GM23338 (cell line): Measurements from ENCODE around the gene EIF3A. TPM values are rescaled to one million over a fixed set of nuclear protein-coding genes. Genes with fewer than 3 reads are reported as not detected.

Source experiments
- ATAC-seq: fragments of 200-7000 bp; cut with Tn5 transposase; 3 replicates; pipeline ENCODE4 v1.9.1; 2020
- DNase-seq: peaks from one replicate; pipeline ENCODE4 v3.0.0-alpha.2; 2015; ENCODE audit warnings: low spot score
- H2AFZ ChIP-seq: fragments of 200-600 bp; sonication (generic); 2 replicates; pipeline ENCODE4 v1.8.0; 2016; ENCODE audit warnings: antibody characterized with exemption, mild to moderate bottlenecking, moderate library complexity
- H3F3A ChIP-seq: fragments of 200-600 bp; sonication (generic); replicated peaks from 2 replicates; pipeline ENCODE4 v1.8.0; 2017; ENCODE audit warnings: antibody characterized with exemption, mixed run types, low read depth
- H3K27ac ChIP-seq: fragments of 200-600 bp; sonication (generic); 2 replicates; pipeline ENCODE4 v1.6.1; 2016; ENCODE audit warnings: low read depth
- H3K27me3 ChIP-seq: fragments of 200-600 bp; sonication (generic); 2 replicates; pipeline ENCODE4 v1.8.0; 2016; ENCODE audit warnings: mild to moderate bottlenecking, mixed run types, moderate library complexity; ENCODE audit not compliant: insufficient read depth
- H3K36me3 ChIP-seq: fragments of 200-600 bp; sonication (generic); 2 replicates; pipeline ENCODE4 v1.8.0; 2016; ENCODE audit warnings: mild to moderate bottlenecking; ENCODE audit not compliant: insufficient read depth
- H3K4me1 ChIP-seq: fragments of 200-600 bp; sonication (generic); 2 replicates; pipeline ENCODE4 v1.8.0; 2016; ENCODE audit warnings: mild to moderate bottlenecking, moderate library complexity; ENCODE audit not compliant: insufficient read depth
- H3K4me2 ChIP-seq: fragments of 200-600 bp; sonication (generic); 2 replicates; pipeline ENCODE4 v1.7.1; 2017; ENCODE audit warnings: mixed run types
- H3K4me3 ChIP-seq: fragments of 200-600 bp; sonication (generic); 2 replicates; pipeline ENCODE4 v1.6.1; 2016; ENCODE audit warnings: mixed run types
- H3K79me2 ChIP-seq: fragments of 200-600 bp; sonication (generic); replicated peaks from 2 replicates; pipeline ENCODE4 v1.8.0; 2017; ENCODE audit warnings: mild to moderate bottlenecking; ENCODE audit not compliant: insufficient read depth
- H3K9me2 ChIP-seq: fragments of 200-600 bp; sonication (generic); 2 replicates; pipeline ENCODE4 v1.8.0; 2017; ENCODE audit not compliant: insufficient read depth
- H4K20me1 ChIP-seq: fragments of 200-600 bp; sonication (generic); replicated peaks from 2 replicates; pipeline ENCODE4 v1.8.0; 2017; ENCODE audit warnings: mild to moderate bottlenecking; ENCODE audit not compliant: insufficient read depth
- H3K27ac Mint-ChIP-seq: 2 replicates; pipeline ENCODE4 v1.8.0; 2020; ENCODE audit warnings: inconsistent platforms, mild to moderate bottlenecking, moderate library complexity, mixed read lengths
- H3K27me3 Mint-ChIP-seq: 3 replicates; pipeline ENCODE4 v1.8.0; 2022; ENCODE audit warnings: low read depth, mild to moderate bottlenecking, moderate library complexity, mixed read lengths, inconsistent platforms; ENCODE audit not compliant: insufficient read depth, poor library complexity
- H3K36me3 Mint-ChIP-seq: 3 replicates; pipeline ENCODE4 v1.8.0; 2021; ENCODE audit warnings: low read depth, mild to moderate bottlenecking, inconsistent platforms, moderate library complexity, mixed read lengths
- H3K4me1 Mint-ChIP-seq: 3 replicates; pipeline ENCODE4 v1.8.0; 2020; ENCODE audit warnings: mild to moderate bottlenecking, inconsistent platforms, mixed read lengths
- H3K4me3 Mint-ChIP-seq: 3 replicates; pipeline ENCODE4 v1.8.0; 2021; ENCODE audit warnings: moderate library complexity, mild to moderate bottlenecking, inconsistent platforms, mixed read lengths
- H3K9me3 Mint-ChIP-seq: 3 replicates; pipeline ENCODE4 v1.8.0; 2020; ENCODE audit warnings: moderate library complexity, mild to moderate bottlenecking, inconsistent platforms, mixed read lengths
- CREB1 ChIP-seq: fragments of 250-450 bp; sonication (Bioruptor Pico); IDR thresholded peaks from 2 replicates; pipeline ENCODE4 v1.5.0; 2020; ENCODE audit warnings: low read depth, mild to moderate bottlenecking, moderate library complexity
- EZH2 ChIP-seq: fragments of 200-600 bp; sonication (generic); IDR thresholded peaks from one replicate; pipeline ENCODE4 v1.8.0; 2017; ENCODE audit warnings: antibody characterized with exemption, mild to moderate bottlenecking, low read depth; ENCODE audit not compliant: unreplicated experiment
- EZH2phosphoT487 ChIP-seq: fragments of 200-600 bp; sonication (generic); IDR thresholded peaks from one replicate; pipeline ENCODE4 v1.8.1; 2018; ENCODE audit warnings: antibody characterized with exemption; ENCODE audit not compliant: unreplicated experiment
- JUNB ChIP-seq: IDR thresholded peaks from one replicate; pipeline ENCODE4 v1.6.1; 2016; ENCODE audit warnings: antibody characterized with exemption; ENCODE audit not compliant: unreplicated experiment
- NANOG ChIP-seq: IDR thresholded peaks from 2 replicates; pipeline ENCODE4 v1.6.1; 2016; ENCODE audit warnings: antibody characterized with exemption, borderline replicate concordance
- POLR2AphosphoS5 ChIP-seq: IDR thresholded peaks from 2 replicates; pipeline ENCODE4 v1.6.1; 2016; ENCODE audit warnings: antibody characterized with exemption, low read depth
- STAT1 ChIP-seq: IDR thresholded peaks from one replicate; pipeline ENCODE4 v1.6.1; 2016; ENCODE audit warnings: antibody characterized with exemption; ENCODE audit not compliant: unreplicated experiment
- ZNF114 ChIP-seq: fragments of 250-450 bp; sonication (Bioruptor Pico); IDR thresholded peaks from 2 replicates; pipeline ENCODE4 v1.5.0; 2020; ENCODE audit warnings: mild to moderate bottlenecking, moderate library complexity
- ZNF331 ChIP-seq: fragments of 250-450 bp; sonication (Bioruptor Pico); IDR thresholded peaks from 2 replicates; pipeline ENCODE4 v1.5.0; 2020; ENCODE audit warnings: low read depth, mild to moderate bottlenecking, moderate library complexity
- polyA plus RNA-seq: library from polyadenylated mRNA; unstranded; fragments of >200 nt; fragmentation: Nextera tagmentation; extraction: Ambion mirVana; gene quantifications from 2 replicates; pipeline ENCODE4 v1.2.1, GENCODE V29; 2016
- total RNA-seq: library from RNA; depleted of rRNA; stranded (reverse); fragments of >200 nt; shearing (Covaris generic); gene quantifications from 2 replicates; pipeline ENCODE4 v1.2.3, GENCODE V29; 2014
- TF ChIP-seq, protein P1 (sequence below), 2 experiments: fragments of 200-600 bp in 1 of 2; sonication (generic) in 1 of 2; conservative IDR thresholded peaks; 2 replicates each; pipeline versions ENCODE4 v1.5.1 to v1.6.1; 2016 to 2017; ENCODE audit warnings: antibody characterized with exemption in 2 of 2, low read depth in 2 of 2, mild to moderate bottlenecking in 2 of 2, moderate library complexity in 1 of 2
- TF ChIP-seq, protein P2 (sequence below): IDR thresholded peaks from one replicate; pipeline ENCODE4 v1.6.1; 2018; ENCODE audit warnings: antibody characterized with exemption; ENCODE audit not compliant: unreplicated experiment
- TF ChIP-seq, protein P3 (sequence below): IDR thresholded peaks from 2 replicates; pipeline ENCODE4 v1.6.1; 2016; ENCODE audit warnings: antibody characterized with exemption
- TF ChIP-seq, protein P4 (sequence below): fragments of 250-450 bp; sonication (Bioruptor Pico); IDR thresholded peaks from 2 replicates; pipeline ENCODE4 v1.5.0; 2020; ENCODE audit warnings: mild to moderate bottlenecking, moderate library complexity

The EIF3A gene
- total and polyA plus RNA-seq, 2 experiments from 2014 or later, result 152 to 170 TPM

DNA sequence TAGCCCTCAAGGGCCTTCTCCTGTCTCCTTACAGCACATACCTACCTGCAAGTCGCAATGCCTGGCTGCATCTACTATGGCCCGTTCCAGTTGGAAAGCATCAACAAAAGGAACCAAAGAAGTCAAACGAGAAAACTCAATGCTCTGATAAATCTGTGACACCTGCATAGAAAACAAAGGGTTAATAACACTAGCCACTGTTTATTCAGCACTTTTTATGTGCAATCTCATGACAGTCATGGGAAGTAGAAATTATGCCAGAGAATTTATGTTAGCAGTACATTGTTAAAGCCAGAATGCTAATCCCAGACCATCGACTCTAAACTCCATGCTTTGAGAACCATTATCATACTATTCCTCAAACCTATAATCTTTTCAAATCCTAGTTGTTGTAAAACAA lies 21.1 kb downstream of the EIF3A start:
- H4K20me1 ChIP-seq, result peaks cover 49% of the 10 kb centered on the region

More for the DNA sequence above, 21.1 kb downstream of the EIF3A start:
- no peak overlapping the region for H3K27ac Mint-ChIP-seq
- ATAC-seq (no peak), DNase-seq (no peak)
- Histone ChIP-seq H3K4me2 (no peak overlapping the region), H3K4me3 (no peak overlapping the region), H3K27me3 (no peaks in the 10 kb centered on the region), H3K36me3 (peaks cover 98% of the 10 kb centered on the region), H3K4me1 (no peaks in the 10 kb centered on the region), H3F3A (peaks cover 13% of the 10 kb centered on the region; the same call in 1 of the 2 replicates), H3K27ac (no peak overlapping the region), H3K9me2 (no peaks in the 10 kb centered on the region), H2AFZ (no peak overlapping the region), H3K79me2 (peaks cover 99% of the 10 kb centered on the region)
- H3K27me3 Mint-ChIP-seq, result peaks cover 3% of the 10 kb centered on the region
- no peaks in the 10 kb centered on the region for H3K4me1 Mint-ChIP-seq
- H3K9me3 Mint-ChIP-seq, result no peaks in the 10 kb centered on the region
- H3K36me3 Mint-ChIP-seq, result peaks cover 98% of the 10 kb centered on the region
- TF ChIP-seq ZNF114 (CRISPR knock-in tag) (no peak), CREB1 (CRISPR knock-in tag) (no peak), NANOG (no peak), STAT1 (no peak), POLR2AphosphoS5 (no peak), JUNB (no peak), EZH2phosphoT487 (no peak), EZH2 (no peak), ZNF331 (CRISPR knock-in tag) (no peak)
- TF ChIP-seq, protein P1, sequence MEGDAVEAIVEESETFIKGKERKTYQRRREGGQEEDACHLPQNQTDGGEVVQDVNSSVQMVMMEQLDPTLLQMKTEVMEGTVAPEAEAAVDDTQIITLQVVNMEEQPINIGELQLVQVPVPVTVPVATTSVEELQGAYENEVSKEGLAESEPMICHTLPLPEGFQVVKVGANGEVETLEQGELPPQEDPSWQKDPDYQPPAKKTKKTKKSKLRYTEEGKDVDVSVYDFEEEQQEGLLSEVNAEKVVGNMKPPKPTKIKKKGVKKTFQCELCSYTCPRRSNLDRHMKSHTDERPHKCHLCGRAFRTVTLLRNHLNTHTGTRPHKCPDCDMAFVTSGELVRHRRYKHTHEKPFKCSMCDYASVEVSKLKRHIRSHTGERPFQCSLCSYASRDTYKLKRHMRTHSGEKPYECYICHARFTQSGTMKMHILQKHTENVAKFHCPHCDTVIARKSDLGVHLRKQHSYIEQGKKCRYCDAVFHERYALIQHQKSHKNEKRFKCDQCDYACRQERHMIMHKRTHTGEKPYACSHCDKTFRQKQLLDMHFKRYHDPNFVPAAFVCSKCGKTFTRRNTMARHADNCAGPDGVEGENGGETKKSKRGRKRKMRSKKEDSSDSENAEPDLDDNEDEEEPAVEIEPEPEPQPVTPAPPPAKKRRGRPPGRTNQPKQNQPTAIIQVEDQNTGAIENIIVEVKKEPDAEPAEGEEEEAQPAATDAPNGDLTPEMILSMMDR (conservative IDR thresholded peaks at IDR 0.05; ENCODE audit: low read depth in 2 of 2), result no peak
- TF ChIP-seq, protein P2, sequence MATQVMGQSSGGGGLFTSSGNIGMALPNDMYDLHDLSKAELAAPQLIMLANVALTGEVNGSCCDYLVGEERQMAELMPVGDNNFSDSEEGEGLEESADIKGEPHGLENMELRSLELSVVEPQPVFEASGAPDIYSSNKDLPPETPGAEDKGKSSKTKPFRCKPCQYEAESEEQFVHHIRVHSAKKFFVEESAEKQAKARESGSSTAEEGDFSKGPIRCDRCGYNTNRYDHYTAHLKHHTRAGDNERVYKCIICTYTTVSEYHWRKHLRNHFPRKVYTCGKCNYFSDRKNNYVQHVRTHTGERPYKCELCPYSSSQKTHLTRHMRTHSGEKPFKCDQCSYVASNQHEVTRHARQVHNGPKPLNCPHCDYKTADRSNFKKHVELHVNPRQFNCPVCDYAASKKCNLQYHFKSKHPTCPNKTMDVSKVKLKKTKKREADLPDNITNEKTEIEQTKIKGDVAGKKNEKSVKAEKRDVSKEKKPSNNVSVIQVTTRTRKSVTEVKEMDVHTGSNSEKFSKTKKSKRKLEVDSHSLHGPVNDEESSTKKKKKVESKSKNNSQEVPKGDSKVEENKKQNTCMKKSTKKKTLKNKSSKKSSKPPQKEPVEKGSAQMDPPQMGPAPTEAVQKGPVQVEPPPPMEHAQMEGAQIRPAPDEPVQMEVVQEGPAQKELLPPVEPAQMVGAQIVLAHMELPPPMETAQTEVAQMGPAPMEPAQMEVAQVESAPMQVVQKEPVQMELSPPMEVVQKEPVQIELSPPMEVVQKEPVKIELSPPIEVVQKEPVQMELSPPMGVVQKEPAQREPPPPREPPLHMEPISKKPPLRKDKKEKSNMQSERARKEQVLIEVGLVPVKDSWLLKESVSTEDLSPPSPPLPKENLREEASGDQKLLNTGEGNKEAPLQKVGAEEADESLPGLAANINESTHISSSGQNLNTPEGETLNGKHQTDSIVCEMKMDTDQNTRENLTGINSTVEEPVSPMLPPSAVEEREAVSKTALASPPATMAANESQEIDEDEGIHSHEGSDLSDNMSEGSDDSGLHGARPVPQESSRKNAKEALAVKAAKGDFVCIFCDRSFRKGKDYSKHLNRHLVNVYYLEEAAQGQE, result no peak
- TF ChIP-seq, protein P3, sequence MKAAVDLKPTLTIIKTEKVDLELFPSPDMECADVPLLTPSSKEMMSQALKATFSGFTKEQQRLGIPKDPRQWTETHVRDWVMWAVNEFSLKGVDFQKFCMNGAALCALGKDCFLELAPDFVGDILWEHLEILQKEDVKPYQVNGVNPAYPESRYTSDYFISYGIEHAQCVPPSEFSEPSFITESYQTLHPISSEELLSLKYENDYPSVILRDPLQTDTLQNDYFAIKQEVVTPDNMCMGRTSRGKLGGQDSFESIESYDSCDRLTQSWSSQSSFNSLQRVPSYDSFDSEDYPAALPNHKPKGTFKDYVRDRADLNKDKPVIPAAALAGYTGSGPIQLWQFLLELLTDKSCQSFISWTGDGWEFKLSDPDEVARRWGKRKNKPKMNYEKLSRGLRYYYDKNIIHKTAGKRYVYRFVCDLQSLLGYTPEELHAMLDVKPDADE, result no peak
- TF ChIP-seq, protein P4, sequence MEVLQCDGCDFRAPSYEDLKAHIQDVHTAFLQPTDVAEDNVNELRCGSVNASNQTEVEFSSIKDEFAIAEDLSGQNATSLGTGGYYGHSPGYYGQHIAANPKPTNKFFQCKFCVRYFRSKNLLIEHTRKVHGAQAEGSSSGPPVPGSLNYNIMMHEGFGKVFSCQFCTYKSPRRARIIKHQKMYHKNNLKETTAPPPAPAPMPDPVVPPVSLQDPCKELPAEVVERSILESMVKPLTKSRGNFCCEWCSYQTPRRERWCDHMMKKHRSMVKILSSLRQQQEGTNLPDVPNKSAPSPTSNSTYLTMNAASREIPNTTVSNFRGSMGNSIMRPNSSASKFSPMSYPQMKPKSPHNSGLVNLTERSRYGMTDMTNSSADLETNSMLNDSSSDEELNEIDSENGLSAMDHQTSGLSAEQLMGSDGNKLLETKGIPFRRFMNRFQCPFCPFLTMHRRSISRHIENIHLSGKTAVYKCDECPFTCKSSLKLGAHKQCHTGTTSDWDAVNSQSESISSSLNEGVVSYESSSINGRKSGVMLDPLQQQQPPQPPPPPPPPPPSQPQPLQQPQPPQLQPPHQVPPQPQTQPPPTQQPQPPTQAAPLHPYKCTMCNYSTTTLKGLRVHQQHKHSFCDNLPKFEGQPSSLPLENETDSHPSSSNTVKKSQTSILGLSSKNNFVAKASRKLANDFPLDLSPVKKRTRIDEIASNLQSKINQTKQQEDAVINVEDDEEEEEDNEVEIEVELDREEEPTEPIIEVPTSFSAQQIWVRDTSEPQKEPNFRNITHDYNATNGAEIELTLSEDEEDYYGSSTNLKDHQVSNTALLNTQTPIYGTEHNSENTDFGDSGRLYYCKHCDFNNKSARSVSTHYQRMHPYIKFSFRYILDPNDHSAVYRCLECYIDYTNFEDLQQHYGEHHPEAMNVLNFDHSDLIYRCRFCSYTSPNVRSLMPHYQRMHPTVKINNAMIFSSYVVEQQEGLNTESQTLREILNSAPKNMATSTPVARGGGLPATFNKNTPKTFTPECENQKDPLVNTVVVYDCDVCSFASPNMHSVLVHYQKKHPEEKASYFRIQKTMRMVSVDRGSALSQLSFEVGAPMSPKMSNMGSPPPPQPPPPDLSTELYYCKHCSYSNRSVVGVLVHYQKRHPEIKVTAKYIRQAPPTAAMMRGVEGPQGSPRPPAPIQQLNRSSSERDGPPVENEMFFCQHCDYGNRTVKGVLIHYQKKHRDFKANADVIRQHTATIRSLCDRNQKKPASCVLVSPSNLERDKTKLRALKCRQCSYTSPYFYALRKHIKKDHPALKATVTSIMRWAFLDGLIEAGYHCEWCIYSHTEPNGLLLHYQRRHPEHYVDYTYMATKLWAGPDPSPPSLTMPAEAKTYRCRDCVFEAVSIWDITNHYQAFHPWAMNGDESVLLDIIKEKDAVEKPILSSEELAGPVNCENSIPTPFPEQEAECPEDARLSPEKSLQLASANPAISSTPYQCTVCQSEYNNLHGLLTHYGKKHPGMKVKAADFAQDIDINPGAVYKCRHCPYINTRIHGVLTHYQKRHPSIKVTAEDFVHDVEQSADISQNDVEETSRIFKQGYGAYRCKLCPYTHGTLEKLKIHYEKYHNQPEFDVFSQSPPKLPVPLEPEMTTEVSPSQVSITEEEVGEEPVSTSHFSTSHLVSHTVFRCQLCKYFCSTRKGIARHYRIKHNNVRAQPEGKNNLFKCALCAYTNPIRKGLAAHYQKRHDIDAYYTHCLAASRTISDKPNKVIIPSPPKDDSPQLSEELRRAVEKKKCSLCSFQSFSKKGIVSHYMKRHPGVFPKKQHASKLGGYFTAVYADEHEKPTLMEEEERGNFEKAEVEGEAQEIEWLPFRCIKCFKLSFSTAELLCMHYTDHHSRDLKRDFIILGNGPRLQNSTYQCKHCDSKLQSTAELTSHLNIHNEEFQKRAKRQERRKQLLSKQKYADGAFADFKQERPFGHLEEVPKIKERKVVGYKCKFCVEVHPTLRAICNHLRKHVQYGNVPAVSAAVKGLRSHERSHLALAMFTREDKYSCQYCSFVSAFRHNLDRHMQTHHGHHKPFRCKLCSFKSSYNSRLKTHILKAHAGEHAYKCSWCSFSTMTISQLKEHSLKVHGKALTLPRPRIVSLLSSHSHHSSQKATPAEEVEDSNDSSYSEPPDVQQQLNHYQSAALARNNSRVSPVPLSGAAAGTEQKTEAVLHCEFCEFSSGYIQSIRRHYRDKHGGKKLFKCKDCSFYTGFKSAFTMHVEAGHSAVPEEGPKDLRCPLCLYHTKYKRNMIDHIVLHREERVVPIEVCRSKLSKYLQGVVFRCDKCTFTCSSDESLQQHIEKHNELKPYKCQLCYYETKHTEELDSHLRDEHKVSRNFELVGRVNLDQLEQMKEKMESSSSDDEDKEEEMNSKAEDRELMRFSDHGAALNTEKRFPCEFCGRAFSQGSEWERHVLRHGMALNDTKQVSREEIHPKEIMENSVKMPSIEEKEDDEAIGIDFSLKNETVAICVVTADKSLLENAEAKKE (CRISPR knock-in tag), result no peak
- no peak overlapping the region for H3K4me3 Mint-ChIP-seq
